T-cell (primary cell): ENCODE data around the gene LYST. TPM values are rescaled to one million over a fixed set of nuclear protein-coding genes. Genes with fewer than 3 reads are reported as not detected.
"Not testable (repeated sequence)": the region's sequence is repeated elsewhere in the genome, so short reads cannot be mapped to it uniquely, and the experiment has no call there.

Experiments
- ATAC-seq, 4 experiments: fragments of 200-7000 bp in 3 of 4; fragments of 150-1000 bp in 1 of 4; cut with Tn5 transposase; replicated peaks in 1 of 4; 1 replicate in 3 of 4; 2 replicates in 1 of 4; pipeline ENCODE4 v1.10.0; 2021; ENCODE audit warnings: moderate library complexity in 3 of 4, mild to moderate bottlenecking in 2 of 4, moderate number of reproducible peaks in 1 of 4
- CTCF ChIA-PET, 2 donors: fragments of 300-600 bp; sonication (Branson Sonifier 250); formaldehyde crosslinking; loops; one replicate each; lab custom pipeline; 2022; ENCODE audit warnings: antibody characterized with exemption in 2 of 2; lab: Charles Lee
- POLR2A ChIA-PET, 2 donors: fragments of 300-600 bp; sonication (Branson Sonifier 250); formaldehyde crosslinking; loops; one replicate each; lab custom pipeline; 2022; ENCODE audit warnings: antibody characterized with exemption in 2 of 2; lab: Charles Lee
- DNase-seq, 35 experiments: peaks; one replicate each; pipeline versions ENCODE4 v3.0.0 to v3.0.0-alpha.2; 2013 to 2023
- H3K27ac ChIP-seq: one replicate; pipeline ENCODE4 v1.5.1; 2013; ENCODE audit warnings: low read length
- H3K27me3 ChIP-seq, 2 experiments: replicated peaks in 1 of 2; 1 replicate in 1 of 2; 2 replicates in 1 of 2; pipeline versions ENCODE4 v1.6.1 to v1.7.0; 2013; ENCODE audit warnings: low read length in 1 of 2, mixed read lengths in 1 of 2; ENCODE audit not compliant: control insufficient read depth in 2 of 2, insufficient read depth in 2 of 2; ENCODE audit errors: extremely low read depth in 1 of 2
- H3K36me3 ChIP-seq, 2 donors: 1 replicate in 1 of 2; 2 replicates in 1 of 2; pipeline versions ENCODE4 v1.6.1 to v1.7.0; 2013; ENCODE audit warnings: low read length in 1 of 2; ENCODE audit not compliant: control insufficient read depth in 2 of 2, insufficient read depth in 1 of 2; ENCODE audit errors: extremely low read depth in 1 of 2
- H3K4me1 ChIP-seq, 2 experiments: 1 replicate in 1 of 2; 2 replicates in 1 of 2; pipeline versions ENCODE4 v1.6.1 to v1.7.0; 2013; ENCODE audit warnings: low read length in 2 of 2, mixed read lengths in 1 of 2; ENCODE audit not compliant: insufficient read depth in 2 of 2, control insufficient read depth in 1 of 2; ENCODE audit errors: extremely low read depth in 1 of 2
- H3K4me3 ChIP-seq, 2 donors: 1 replicate in 1 of 2; 2 replicates in 1 of 2; pipeline versions ENCODE4 v1.5.1 to v1.7.0; 2013; ENCODE audit warnings: mild to moderate bottlenecking in 2 of 2, low read length in 1 of 2, moderate library complexity in 1 of 2; ENCODE audit not compliant: control insufficient read depth in 1 of 2; ENCODE audit errors: extremely low read depth in 1 of 2
- H3K9me3 ChIP-seq: 2 replicates; pipeline ENCODE4 v1.7.0; 2013
- H3K27ac Mint-ChIP-seq, 2 donors: one replicate each; pipeline ENCODE4 v1.8.0; 2020 to 2021; ENCODE audit warnings: mild to moderate bottlenecking in 2 of 2, mixed read lengths in 2 of 2
- H3K27me3 Mint-ChIP-seq, 2 donors: one replicate each; pipeline ENCODE4 v1.8.0; 2021 to 2022; ENCODE audit warnings: mixed read lengths in 2 of 2
- H3K36me3 Mint-ChIP-seq: one replicate; pipeline ENCODE4 v1.8.0; 2021; ENCODE audit warnings: mixed read lengths
- H3K4me1 Mint-ChIP-seq, 3 donors: one replicate each; pipeline ENCODE4 v1.8.0; 2020 to 2022; ENCODE audit warnings: mixed read lengths in 3 of 3, mild to moderate bottlenecking in 1 of 3
- H3K4me3 Mint-ChIP-seq, 3 donors: one replicate each; pipeline ENCODE4 v1.8.0; 2020 to 2022; ENCODE audit warnings: mild to moderate bottlenecking in 3 of 3, mixed read lengths in 3 of 3, moderate library complexity in 3 of 3
- H3K9me3 Mint-ChIP-seq, 3 donors: one replicate each; pipeline ENCODE4 v1.8.0; 2020 to 2022; ENCODE audit warnings: mixed read lengths in 3 of 3
- WGBS: methylation state at CpG from one replicate; pipeline ENCODE4 v1.1.5; 2013; ENCODE audit warnings: missing lambda C conversion rate; ENCODE audit not compliant: insufficient coverage; 5-methylcytosine and 5-hydroxymethylcytosine counted together
- total RNA-seq, 35 experiments: library from RNA in 6 of 35; stranded (reverse) in 6 of 35; fragments of 120-200 nt in 1 of 35; gene quantifications; one replicate each; pipeline versions ENCODE4 v1.2.1 to v1.2.4 and lab custom pipeline; 2013 to 2026

LYST gene
- total RNA-seq, 5 donors from 2014 or later (not counting 1 experiment from before 2014, with no cell fraction given), result 19.7 to 37.9 (median 29.1) TPM

- POLR2A ChIA-PET, result no interaction called here
- no peak overlapping the region for H3K27ac Mint-ChIP-seq
- no peaks in the 10 kb centered on the region for H3K9me3 ChIP-seq
- ATAC-seq, result no peak
- peaks cover 60 to 70% (median 66%) of the 10 kb centered on the region in 3 donors for H3K4me1 Mint-ChIP-seq
- H3K27me3 Mint-ChIP-seq, result no peaks in the 10 kb centered on the region
- no peak overlapping the region for H3K4me3 ChIP-seq
- DNase-seq, result no peak
- peaks cover 9 to 10% of the 10 kb centered on the region in 2 experiments for H3K4me1 ChIP-seq
- H3K36me3 ChIP-seq, result no peaks in the 10 kb centered on the region
- no peak overlapping the region for H3K4me3 Mint-ChIP-seq
- no peak overlapping the region for H3K27ac ChIP-seq
- H3K36me3 Mint-ChIP-seq, result peaks cover 14% of the 10 kb centered on the region
- CTCF ChIA-PET, result no interaction called here
- no peaks in the 10 kb centered on the region for H3K27me3 ChIP-seq
- peaks cover 0 to 5% (median 5%) of the 10 kb centered on the region in 3 donors for H3K9me3 Mint-ChIP-seq
- no CpG with 5 or more reads among the region's 3 CpGs for WGBS
Measured at GRCh38 chr1:235851939-235852338, 14.8 kb downstream of the LYST start.

GRCh38 chr1:235848251-235848650 lies 18.5 kb downstream of the LYST start:
- Mint-ChIP-seq H3K36me3 (peaks cover 20% of the 10 kb centered on the region), H3K27ac (peak overlapping the region; percentile 71 to 83), H3K4me3 (peak overlapping the region; percentile 52 to 58 (median 53)), H3K9me3 (peaks cover 0 to 13% (median 6%) of the 10 kb centered on the region in 3 donors), H3K4me1 (peaks cover 61 to 70% (median 63%) of the 10 kb centered on the region in 3 donors)
- WGBS, result no CpG with 5 or more reads among the region's 3 CpGs
- not testable (repeated sequence) for H3K36me3 ChIP-seq, H3K27me3 ChIP-seq, H3K27me3 Mint-ChIP-seq, H3K9me3 ChIP-seq, H3K4me3 ChIP-seq
- peak in 1 of 35 experiments; percentile 42 for DNase-seq
- peak overlapping the region; percentile 71 for H3K27ac ChIP-seq
- peaks cover 8 to 18% of the 10 kb centered on the region in 2 experiments for H3K4me1 ChIP-seq
- ChIA-PET POLR2A (interaction anchor here (0.6 to 1.3 kb wide), 4 partner anchors 8 to 156 kb away, joined by 3 to 8 read pairs (median 3); partner anchors contain the start of gene LYST (in 1 of the 2)), CTCF (interaction anchor here in 1 of 2 donors (0.8 kb wide), 1 partner anchor 65 kb away, joined by 4 read pairs; no protein-coding TSS in a partner anchor)
- peak in 3 of 4 experiments; percentile 53 to 75 (median 54) for ATAC-seq

- H3K27ac Mint-ChIP-seq, ATAC-seq, H3K27ac ChIP-seq, H3K9me3 ChIP-seq, DNase-seq, H3K36me3 ChIP-seq, H3K4me3 Mint-ChIP-seq, H3K4me3 ChIP-seq, H3K27me3 ChIP-seq, H3K27me3 Mint-ChIP-seq: not testable (repeated sequence)
- WGBS, result 93% methylated on average over 3 of the region's 5 CpGs
- ChIA-PET CTCF (interaction anchor here in 1 of 2 donors (0.6 to 1.2 kb wide), 3 partner anchors 13 to 91 kb away, joined by 3 to 4 read pairs (median 3); no protein-coding TSS in a partner anchor), POLR2A (interaction anchor here in 1 of 2 donors (0.5 kb wide), 1 partner anchor 16 kb away, joined by 3 read pairs; no protein-coding TSS in a partner anchor)
- peaks cover 15% of the 10 kb centered on the region for H3K36me3 Mint-ChIP-seq
- H3K9me3 Mint-ChIP-seq, result peaks cover 0 to 13% (median 6%) of the 10 kb centered on the region in 3 donors
- peaks cover 58 to 77% (median 66%) of the 10 kb centered on the region in 3 donors for H3K4me1 Mint-ChIP-seq
- peaks cover 10 to 17% of the 10 kb centered on the region in 2 experiments for H3K4me1 ChIP-seq
Measured at GRCh38 chr1:235845656-235846107, 21.0 kb downstream of the LYST start.

GRCh38 chr1:235844776-235845175 lies 21.9 kb downstream of the LYST start:
- H3K4me3 ChIP-seq, result no peak overlapping the region
- DNase-seq (no peak), ATAC-seq (no peak)
- CTCF ChIA-PET, result interaction anchor here in 1 of 2 donors (1.2 to 2.8 kb wide), 2 partner anchors 12 to 21 kb away, joined by 3 to 11 read pairs; no protein-coding TSS in a partner anchor
- peaks cover 0 to 13% (median 6%) of the 10 kb centered on the region in 3 donors for H3K9me3 Mint-ChIP-seq
- H3K4me1 ChIP-seq, result peaks cover 10 to 17% of the 10 kb centered on the region in 2 experiments
- H3K27ac ChIP-seq, result no peak overlapping the region
- POLR2A ChIA-PET, result no interaction called here
- no peak overlapping the region for H3K27ac Mint-ChIP-seq
- 90% methylated on average over 2 of the region's 3 CpGs for WGBS
- H3K27me3 Mint-ChIP-seq, result no peaks in the 10 kb centered on the region
- peaks cover 57 to 76% (median 65%) of the 10 kb centered on the region in 3 donors for H3K4me1 Mint-ChIP-seq
- no peaks in the 10 kb centered on the region for H3K27me3 ChIP-seq
- H3K36me3 Mint-ChIP-seq, result peaks cover 14% of the 10 kb centered on the region
- no peak overlapping the region for H3K4me3 Mint-ChIP-seq
- no peaks in the 10 kb centered on the region for H3K36me3 ChIP-seq
- H3K9me3 ChIP-seq, result no peaks in the 10 kb centered on the region

- no peaks in the 10 kb centered on the region for H3K9me3 ChIP-seq
- Mint-ChIP-seq H3K9me3 (peaks cover 0 to 13% (median 6%) of the 10 kb centered on the region in 3 donors), H3K27me3 (no peaks in the 10 kb centered on the region), H3K27ac (no peak overlapping the region), H3K4me3 (no peak overlapping the region), H3K4me1 (peaks cover 50 to 69% (median 59%) of the 10 kb centered on the region in 3 donors), H3K36me3 (peaks cover 14% of the 10 kb centered on the region)
- no peak overlapping the region for H3K27ac ChIP-seq
- H3K4me3 ChIP-seq, result no peak overlapping the region
- ChIA-PET CTCF (interaction anchor here (0.5 to 2.8 kb wide), 31 partner anchors 11 to 860 kb away, joined by 3 to 25 read pairs (median 4); no protein-coding TSS in a partner anchor), POLR2A (interaction anchor here in 1 of 2 donors (2.1 kb wide), 1 partner anchor 22 kb away, joined by 9 read pairs; no protein-coding TSS in a partner anchor)
- no peaks in the 10 kb centered on the region for H3K36me3 ChIP-seq
- DNase-seq (peak in 1 of 35 experiments; percentile 54), ATAC-seq (peak in 3 of 4 experiments; percentile 48 to 84 (median 54))
- H3K4me1 ChIP-seq, result peaks cover 10 to 17% of the 10 kb centered on the region in 2 experiments
- H3K27me3 ChIP-seq, result no peaks in the 10 kb centered on the region
- no CpG with 5 or more reads among the region's 2 CpGs for WGBS
Measured at GRCh38 chr1:235843461-235843961, 23.2 kb downstream of the LYST start.

- no peaks in the 10 kb centered on the region for H3K9me3 ChIP-seq
- Mint-ChIP-seq H3K4me1 (peaks cover 36 to 54% (median 46%) of the 10 kb centered on the region in 3 donors), H3K36me3 (peaks cover 9% of the 10 kb centered on the region), H3K9me3 (peaks cover 0 to 10% (median 2%) of the 10 kb centered on the region in 3 donors), H3K4me3 (no peak overlapping the region), H3K27ac (peak overlapping the region in 1 of 2 donors; percentile 9), H3K27me3 (no peaks in the 10 kb centered on the region)
- H3K27me3 ChIP-seq, result no peaks in the 10 kb centered on the region
- no peaks in the 10 kb centered on the region for H3K36me3 ChIP-seq
- H3K4me1 ChIP-seq, result peaks cover 3 to 23% of the 10 kb centered on the region in 2 experiments
- H3K4me3 ChIP-seq, result no peak overlapping the region
- POLR2A ChIA-PET, result interaction anchor here (0.5 to 2.1 kb wide), 4 partner anchors 13 to 736 kb away, joined by 3 to 10 read pairs (median 6); no protein-coding TSS in a partner anchor
- no peak for DNase-seq
- WGBS, result 86% methylated on average over 1 of the region's 1 CpG
- H3K27ac ChIP-seq, result no peak overlapping the region
- no peak for ATAC-seq
- CTCF ChIA-PET, result interaction anchor here (0.6 to 2.8 kb wide), 13 partner anchors 12 to 1344 kb away, joined by 3 to 25 read pairs (median 6); no protein-coding TSS in a partner anchor
Measured at GRCh38 chr1:235841938-235842545, 24.7 kb downstream of the LYST start.
